WTC11 (cell line): ENCODE results near the gene PCBD1. TPM values are rescaled to one million over a fixed set of nuclear protein-coding genes. Genes with fewer than 3 reads are reported as not detected.

ENCODE experiments used
- ATAC-seq: fragments of 200-7000 bp; cut with Tn5 transposase; 2 replicates; pipeline ENCODE4 v1.10.0; 2021; ENCODE audit warnings: mild to moderate bottlenecking, moderate library complexity
- CTCF ChIA-PET: fragments of 300-600 bp; sonication (Branson Sonifier 250); formaldehyde crosslinking; loops from one replicate; lab custom pipeline; 2021; ENCODE audit warnings: antibody characterized with exemption; lab: Charles Lee
- POLR2A ChIA-PET: fragments of 350-600 bp; sonication (Branson Sonifier 250); formaldehyde crosslinking; loops from one replicate; lab custom pipeline; 2021; ENCODE audit warnings: antibody characterized with exemption; lab: Charles Lee
- DNase-seq: peaks from one replicate; pipeline ENCODE4 v3.0.0; 2021; ENCODE audit warnings: low spot score
- H3K27ac Mint-ChIP-seq: 2 replicates; pipeline ENCODE4 v1.8.0; 2021; ENCODE audit warnings: mixed read lengths
- H3K27me3 Mint-ChIP-seq: 2 replicates; pipeline ENCODE4 v1.8.0; 2021; ENCODE audit warnings: low read depth, mild to moderate bottlenecking, moderate library complexity, mixed read lengths
- H3K36me3 Mint-ChIP-seq: 2 replicates; pipeline ENCODE4 v1.8.0; 2021; ENCODE audit warnings: mixed read lengths
- H3K4me1 Mint-ChIP-seq: 2 replicates; pipeline ENCODE4 v1.8.0; 2022; ENCODE audit warnings: mixed read lengths
- H3K4me3 Mint-ChIP-seq: 2 replicates; pipeline ENCODE4 v1.8.0; 2021; ENCODE audit warnings: mild to moderate bottlenecking, moderate library complexity, mixed read lengths
- H3K9me3 Mint-ChIP-seq: 2 replicates; pipeline ENCODE4 v1.8.0; 2021; ENCODE audit warnings: mixed read lengths
- CBFB ChIP-seq: sonication (generic); formaldehyde crosslinking; IDR thresholded peaks from 2 replicates; pipeline ENCODE4 v1.8.1; 2022; ENCODE audit warnings: mild to moderate bottlenecking, low read depth, missing genetic modification reagents
- ESRRA ChIP-seq: sonication (generic); formaldehyde crosslinking; IDR thresholded peaks from 2 replicates; pipeline ENCODE4 v1.8.1; 2022; ENCODE audit warnings: mild to moderate bottlenecking, missing genetic modification reagents, borderline replicate concordance
- IRF2 ChIP-seq: sonication (generic); formaldehyde crosslinking; IDR thresholded peaks from 2 replicates; pipeline ENCODE4 v1.8.0; 2022; ENCODE audit warnings: low read depth, missing genetic modification reagents, borderline replicate concordance
- KAT7 ChIP-seq: sonication (generic); formaldehyde crosslinking; IDR thresholded peaks from 2 replicates; pipeline ENCODE4 v1.8.1; 2023; ENCODE audit warnings: missing genetic modification reagents, mild to moderate bottlenecking, borderline replicate concordance
- MXD4 ChIP-seq: fragments of 250-450 bp; sonication (Bioruptor Pico); IDR thresholded peaks from 2 replicates; pipeline ENCODE4 v1.8.0; 2021; ENCODE audit warnings: mild to moderate bottlenecking, moderate library complexity, borderline replicate concordance
- SMAD3 ChIP-seq: sonication (generic); formaldehyde crosslinking; IDR thresholded peaks from 2 replicates; pipeline ENCODE4 v1.8.0; 2022; ENCODE audit warnings: missing genetic modification reagents, mild to moderate bottlenecking, borderline replicate concordance
- TCF7 ChIP-seq: sonication (generic); formaldehyde crosslinking; IDR thresholded peaks from 2 replicates; pipeline ENCODE4 v1.8.0; 2022; ENCODE audit warnings: mild to moderate bottlenecking, low read depth, missing genetic modification reagents, moderate library complexity
- TEAD1 ChIP-seq: sonication (generic); formaldehyde crosslinking; IDR thresholded peaks from 2 replicates; pipeline ENCODE4 v1.8.0; 2022; ENCODE audit warnings: mild to moderate bottlenecking, missing genetic modification reagents
- USF2 ChIP-seq: sonication (generic); formaldehyde crosslinking; IDR thresholded peaks from 2 replicates; pipeline ENCODE4 v1.8.1; 2023; ENCODE audit warnings: mild to moderate bottlenecking, missing genetic modification reagents, moderate library complexity
- ZNF138 ChIP-seq: sonication (generic); formaldehyde crosslinking; conservative IDR thresholded peaks from 2 replicates; pipeline ENCODE4 v1.8.1; 2022; ENCODE audit warnings: mild to moderate bottlenecking, moderate library complexity, missing genetic modification reagents
- ZNF317 ChIP-seq: sonication (generic); formaldehyde crosslinking; IDR thresholded peaks from 2 replicates; pipeline ENCODE4 v1.8.1; 2023; ENCODE audit warnings: low read depth, mild to moderate bottlenecking, moderate library complexity, missing genetic modification reagents, borderline replicate concordance
- ZSCAN18 ChIP-seq: fragments of 250-450 bp; sonication (Bioruptor Pico); IDR thresholded peaks from 2 replicates; pipeline ENCODE4 v2.1.2; 2022; ENCODE audit warnings: mild to moderate bottlenecking, moderate library complexity
- total RNA-seq: library from RNA; stranded (reverse); gene quantifications from 3 replicates; pipeline ENCODE4 v1.2.3, GENCODE V29; 2021
- TF ChIP-seq, protein P1 (sequence below): sonication (generic); formaldehyde crosslinking; conservative IDR thresholded peaks from 2 replicates; pipeline ENCODE4 v1.8.1; 2022; ENCODE audit warnings: mild to moderate bottlenecking, missing genetic modification reagents
- TF ChIP-seq, protein P2 (sequence below): sonication (generic); formaldehyde crosslinking; IDR thresholded peaks from 2 replicates; pipeline ENCODE4 v1.8.0; 2022; ENCODE audit warnings: mild to moderate bottlenecking, missing genetic modification reagents
- TF ChIP-seq, protein P3 (sequence below): sonication (generic); formaldehyde crosslinking; IDR thresholded peaks from 2 replicates; pipeline ENCODE4 v1.8.1; 2023; ENCODE audit warnings: mild to moderate bottlenecking, missing genetic modification reagents
- TF ChIP-seq, protein P4 (sequence below): fragments of 250-450 bp; sonication (Bioruptor Pico); IDR thresholded peaks from 2 replicates; pipeline ENCODE4 v1.8.0; 2021; ENCODE audit warnings: mild to moderate bottlenecking

Gene PCBD1
- total RNA-seq, 1 experiment from 2014 or later: 32.5 TPM

DNA sequence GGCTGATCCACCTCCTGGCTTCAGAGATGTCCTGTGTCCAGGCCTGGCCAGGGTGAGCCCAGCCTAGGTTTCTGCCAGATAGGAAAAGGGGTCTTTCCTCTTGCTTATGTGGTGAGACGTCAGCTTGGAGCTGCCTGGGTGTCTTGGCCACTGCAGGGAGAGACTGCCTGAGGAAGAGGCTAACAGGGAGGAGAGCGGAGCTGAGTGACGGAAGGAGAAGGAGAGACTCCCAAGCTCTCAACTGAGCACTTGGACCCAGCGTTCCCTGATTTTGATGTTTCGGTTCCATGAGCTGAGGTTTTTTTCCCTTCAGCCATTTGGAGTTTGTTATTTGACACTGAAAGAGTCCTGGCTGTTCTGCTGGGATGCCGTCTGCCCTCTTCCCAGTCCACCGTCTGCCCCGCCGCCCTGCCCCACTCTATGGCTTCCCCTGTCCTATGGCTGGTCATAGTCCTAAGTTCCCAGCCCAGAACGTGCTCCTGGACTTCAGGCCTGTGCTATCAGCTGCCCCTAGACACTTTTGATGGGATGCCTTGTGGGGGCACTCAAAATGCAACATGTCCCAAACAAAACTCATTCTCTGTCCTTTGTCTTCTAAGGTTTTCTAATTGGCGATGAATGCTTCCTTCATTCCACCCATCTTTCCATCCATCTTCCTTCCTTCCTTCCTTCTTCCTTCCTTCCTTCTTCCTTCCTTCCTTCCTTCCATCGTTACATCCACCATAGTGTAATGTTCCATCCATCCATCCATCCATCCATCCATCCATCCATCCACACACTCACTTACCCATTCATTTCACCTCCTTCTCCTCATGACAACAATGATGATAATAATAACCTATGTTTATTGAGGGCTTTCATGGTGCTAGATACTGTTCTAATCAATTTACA lies 20.3 kb upstream of the PCBD1 start:
- POLR2A ChIA-PET: no interaction called here
- no peak overlapping the region for H3K4me3 Mint-ChIP-seq
- no peaks in the 10 kb centered on the region; the same call in 1 of the 2 replicates for H3K4me1 Mint-ChIP-seq
- TF ChIP-seq ZNF138 (no peak), CBFB (CRISPR knock-in tag) (no peak), MXD4 (no peak), SMAD3 (CRISPR knock-in tag) (no peak), TCF7 (CRISPR knock-in tag) (no peak), ZNF317 (CRISPR knock-in tag) (no peak), KAT7 (CRISPR knock-in tag) (no peak), ESRRA (CRISPR knock-in tag) (no peak)
- TF ChIP-seq, protein P1, sequence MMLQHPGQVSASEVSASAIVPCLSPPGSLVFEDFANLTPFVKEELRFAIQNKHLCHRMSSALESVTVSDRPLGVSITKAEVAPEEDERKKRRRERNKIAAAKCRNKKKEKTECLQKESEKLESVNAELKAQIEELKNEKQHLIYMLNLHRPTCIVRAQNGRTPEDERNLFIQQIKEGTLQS (CRISPR knock-in tag): no peak
- TF ChIP-seq, protein P2, sequence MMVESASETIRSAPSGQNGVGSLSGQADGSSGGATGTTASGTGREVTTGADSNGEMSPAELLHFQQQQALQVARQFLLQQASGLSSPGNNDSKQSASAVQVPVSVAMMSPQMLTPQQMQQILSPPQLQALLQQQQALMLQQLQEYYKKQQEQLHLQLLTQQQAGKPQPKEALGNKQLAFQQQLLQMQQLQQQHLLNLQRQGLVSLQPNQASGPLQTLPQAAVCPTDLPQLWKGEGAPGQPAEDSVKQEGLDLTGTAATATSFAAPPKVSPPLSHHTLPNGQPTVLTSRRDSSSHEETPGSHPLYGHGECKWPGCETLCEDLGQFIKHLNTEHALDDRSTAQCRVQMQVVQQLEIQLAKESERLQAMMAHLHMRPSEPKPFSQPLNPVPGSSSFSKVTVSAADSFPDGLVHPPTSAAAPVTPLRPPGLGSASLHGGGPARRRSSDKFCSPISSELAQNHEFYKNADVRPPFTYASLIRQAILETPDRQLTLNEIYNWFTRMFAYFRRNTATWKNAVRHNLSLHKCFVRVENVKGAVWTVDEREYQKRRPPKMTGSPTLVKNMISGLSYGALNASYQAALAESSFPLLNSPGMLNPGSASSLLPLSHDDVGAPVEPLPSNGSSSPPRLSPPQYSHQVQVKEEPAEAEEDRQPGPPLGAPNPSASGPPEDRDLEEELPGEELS: no peak
- TF ChIP-seq, protein P3, sequence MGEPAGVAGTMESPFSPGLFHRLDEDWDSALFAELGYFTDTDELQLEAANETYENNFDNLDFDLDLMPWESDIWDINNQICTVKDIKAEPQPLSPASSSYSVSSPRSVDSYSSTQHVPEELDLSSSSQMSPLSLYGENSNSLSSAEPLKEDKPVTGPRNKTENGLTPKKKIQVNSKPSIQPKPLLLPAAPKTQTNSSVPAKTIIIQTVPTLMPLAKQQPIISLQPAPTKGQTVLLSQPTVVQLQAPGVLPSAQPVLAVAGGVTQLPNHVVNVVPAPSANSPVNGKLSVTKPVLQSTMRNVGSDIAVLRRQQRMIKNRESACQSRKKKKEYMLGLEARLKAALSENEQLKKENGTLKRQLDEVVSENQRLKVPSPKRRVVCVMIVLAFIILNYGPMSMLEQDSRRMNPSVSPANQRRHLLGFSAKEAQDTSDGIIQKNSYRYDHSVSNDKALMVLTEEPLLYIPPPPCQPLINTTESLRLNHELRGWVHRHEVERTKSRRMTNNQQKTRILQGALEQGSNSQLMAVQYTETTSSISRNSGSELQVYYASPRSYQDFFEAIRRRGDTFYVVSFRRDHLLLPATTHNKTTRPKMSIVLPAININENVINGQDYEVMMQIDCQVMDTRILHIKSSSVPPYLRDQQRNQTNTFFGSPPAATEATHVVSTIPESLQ: no peak
- TF ChIP-seq, protein P4, sequence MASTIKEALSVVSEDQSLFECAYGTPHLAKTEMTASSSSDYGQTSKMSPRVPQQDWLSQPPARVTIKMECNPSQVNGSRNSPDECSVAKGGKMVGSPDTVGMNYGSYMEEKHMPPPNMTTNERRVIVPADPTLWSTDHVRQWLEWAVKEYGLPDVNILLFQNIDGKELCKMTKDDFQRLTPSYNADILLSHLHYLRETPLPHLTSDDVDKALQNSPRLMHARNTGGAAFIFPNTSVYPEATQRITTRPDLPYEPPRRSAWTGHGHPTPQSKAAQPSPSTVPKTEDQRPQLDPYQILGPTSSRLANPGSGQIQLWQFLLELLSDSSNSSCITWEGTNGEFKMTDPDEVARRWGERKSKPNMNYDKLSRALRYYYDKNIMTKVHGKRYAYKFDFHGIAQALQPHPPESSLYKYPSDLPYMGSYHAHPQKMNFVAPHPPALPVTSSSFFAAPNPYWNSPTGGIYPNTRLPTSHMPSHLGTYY: no peak
- TF ChIP-seq, all 79 proteins: peak for 0
- Mint-ChIP-seq H3K27ac (no peak overlapping the region), H3K9me3 (peaks cover 3% of the 10 kb centered on the region; the same call in 1 of the 2 replicates), H3K27me3 (no peaks in the 10 kb centered on the region; the same call in 1 of the 2 replicates), H3K36me3 (no peaks in the 10 kb centered on the region)
- peak; percentile 3 for DNase-seq
- CTCF ChIA-PET: no interaction called here
- ATAC-seq: no peak

DNA sequence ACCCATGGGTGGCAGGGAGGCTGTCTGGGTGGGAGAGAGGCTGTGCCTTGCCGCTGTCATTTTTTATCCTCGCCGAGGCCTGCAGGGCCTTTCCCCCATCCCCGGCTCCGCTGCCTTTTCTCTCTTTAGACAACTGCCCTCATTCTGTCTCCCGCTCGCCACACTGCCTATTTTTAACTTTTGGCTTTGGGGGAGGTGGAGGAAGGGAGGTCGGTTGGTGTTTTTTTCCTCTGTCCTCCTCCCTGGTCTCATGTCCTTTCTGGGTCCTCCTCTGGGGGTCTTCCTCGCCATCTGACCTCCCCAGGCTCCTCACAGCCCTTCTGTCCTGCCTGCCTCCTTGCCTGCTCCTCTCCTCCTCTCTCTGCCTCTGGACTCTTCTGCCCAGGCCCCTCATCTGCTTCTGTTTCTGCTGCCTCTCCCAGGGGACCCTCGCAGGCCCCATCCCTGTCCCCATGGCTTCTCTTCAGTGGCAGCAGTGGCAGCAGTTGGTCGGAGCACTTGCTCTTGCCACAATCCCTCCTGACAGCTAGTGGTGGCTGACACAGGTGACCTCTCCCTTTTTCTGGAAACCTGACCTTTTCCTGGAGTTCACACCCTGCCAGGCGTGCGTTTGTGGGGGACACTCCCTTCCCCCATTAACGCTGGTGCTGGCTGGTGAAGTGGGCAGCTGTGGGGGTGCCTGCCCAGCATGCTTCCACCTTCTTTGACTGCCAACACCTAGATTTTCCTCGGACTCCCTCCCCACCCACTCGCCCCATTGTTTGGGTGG lies 19.5 kb upstream of the PCBD1 start:
- Mint-ChIP-seq H3K36me3 (no peaks in the 10 kb centered on the region), H3K27me3 (no peaks in the 10 kb centered on the region)
- ChIA-PET POLR2A (no interaction called here), CTCF (no interaction called here)
- TF ChIP-seq TEAD1 (CRISPR knock-in tag) (no peak), USF2 (no peak), ZSCAN18 (CRISPR knock-in tag) (no peak), IRF2 (CRISPR knock-in tag) (no peak)
- TF ChIP-seq, all 79 proteins: peak for 0
- peaks cover 3% of the 10 kb centered on the region; the same call in 1 of the 2 replicates for H3K9me3 Mint-ChIP-seq
- peaks cover 5% of the 10 kb centered on the region for H3K4me1 Mint-ChIP-seq
- H3K27ac Mint-ChIP-seq: no peak overlapping the region
- DNase-seq (peak; percentile 7), ATAC-seq (no peak)
- H3K4me3 Mint-ChIP-seq: no peak overlapping the region
